ENCODE results near the gene ATM.

DNA sequence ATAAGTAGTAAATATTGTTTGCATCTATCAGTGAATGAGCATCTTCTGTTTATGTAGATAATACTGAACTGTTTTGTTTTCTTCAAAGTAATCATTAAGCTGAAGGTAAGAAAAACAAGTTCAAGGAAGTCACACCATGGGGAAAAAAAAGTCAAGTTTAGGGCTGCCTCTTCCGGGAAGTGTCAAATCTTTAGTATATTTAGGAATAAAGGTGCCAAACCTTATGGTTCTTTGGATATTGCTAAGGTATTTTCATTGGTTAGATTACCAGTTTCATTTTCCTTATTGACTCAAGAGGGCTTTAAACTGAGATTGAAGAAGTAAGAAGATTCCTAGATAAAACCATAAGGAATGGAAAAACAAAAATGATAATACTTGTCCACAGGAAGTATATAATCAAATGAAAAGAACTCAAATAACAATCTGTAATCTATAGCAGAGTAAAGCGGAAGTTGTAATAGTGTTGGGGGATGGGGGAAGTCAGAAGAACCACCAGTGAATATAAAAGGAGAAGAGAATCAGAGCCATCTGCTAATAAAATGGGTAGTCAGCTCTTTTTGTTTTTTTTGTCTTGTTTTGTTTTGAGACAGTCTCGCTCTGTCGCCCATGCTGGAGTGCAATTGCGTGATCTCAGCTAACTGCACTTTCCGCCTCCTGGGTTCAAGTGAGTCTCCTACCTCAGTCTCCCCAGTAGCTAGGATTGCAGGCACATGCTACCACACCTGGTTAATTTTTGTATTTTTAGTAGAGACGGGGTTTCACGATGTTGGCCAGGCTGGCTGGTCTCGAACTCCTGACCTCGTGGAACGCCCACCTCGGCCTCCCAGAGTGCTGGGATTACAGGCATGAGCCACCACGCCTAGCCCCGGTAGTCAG is 2.3 kb downstream of the ATM start:
- TF ChIP-seq, protein P1, sequence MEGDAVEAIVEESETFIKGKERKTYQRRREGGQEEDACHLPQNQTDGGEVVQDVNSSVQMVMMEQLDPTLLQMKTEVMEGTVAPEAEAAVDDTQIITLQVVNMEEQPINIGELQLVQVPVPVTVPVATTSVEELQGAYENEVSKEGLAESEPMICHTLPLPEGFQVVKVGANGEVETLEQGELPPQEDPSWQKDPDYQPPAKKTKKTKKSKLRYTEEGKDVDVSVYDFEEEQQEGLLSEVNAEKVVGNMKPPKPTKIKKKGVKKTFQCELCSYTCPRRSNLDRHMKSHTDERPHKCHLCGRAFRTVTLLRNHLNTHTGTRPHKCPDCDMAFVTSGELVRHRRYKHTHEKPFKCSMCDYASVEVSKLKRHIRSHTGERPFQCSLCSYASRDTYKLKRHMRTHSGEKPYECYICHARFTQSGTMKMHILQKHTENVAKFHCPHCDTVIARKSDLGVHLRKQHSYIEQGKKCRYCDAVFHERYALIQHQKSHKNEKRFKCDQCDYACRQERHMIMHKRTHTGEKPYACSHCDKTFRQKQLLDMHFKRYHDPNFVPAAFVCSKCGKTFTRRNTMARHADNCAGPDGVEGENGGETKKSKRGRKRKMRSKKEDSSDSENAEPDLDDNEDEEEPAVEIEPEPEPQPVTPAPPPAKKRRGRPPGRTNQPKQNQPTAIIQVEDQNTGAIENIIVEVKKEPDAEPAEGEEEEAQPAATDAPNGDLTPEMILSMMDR (IDR thresholded peaks at IDR 0.05; ENCODE audit: poor library complexity): no peak
- no peak for TF ChIP-seq EZH2 (IDR thresholded peaks at IDR 0.05; ENCODE audit: borderline replicate concordance)
- TF ChIP-seq EZH2phosphoT487 (IDR thresholded peaks at IDR 0.05; ENCODE audit: low read depth, severe bottlenecking, unreplicated experiment): no peak

Measured in hepatocyte (in vitro differentiated cells).